Neural cell (in vitro differentiated cells): Measurements from ENCODE around the gene TMEM101. TPM values are rescaled to one million over a fixed set of nuclear protein-coding genes. Genes with fewer than 3 reads are reported as not detected.
"Not testable (repeated sequence)": the region's sequence is repeated elsewhere in the genome, so short reads cannot be mapped to it uniquely, and the experiment has no call there.

Source experiments
- H2AFZ ChIP-seq: fragments of 200-600, 300-800 bp; sonication (generic), shearing (Covaris generic); 2 replicates; pipeline ENCODE4 v1.6.0; 2014; ENCODE audit warnings: low read depth, mild to moderate bottlenecking, antibody characterized with exemption, low read length, moderate library complexity
- H3F3A ChIP-seq: fragments of 200-600 bp; shearing (Covaris generic); 2 replicates; pipeline ENCODE4 v1.6.1; 2016; ENCODE audit warnings: mild to moderate bottlenecking, moderate library complexity, mixed read lengths, antibody characterized with exemption, low read length; ENCODE audit not compliant: insufficient read depth, poor library complexity, severe bottlenecking
- H3K27ac ChIP-seq: fragments of 200-600, 300-800 bp; sonication (generic), shearing (Covaris generic); 2 replicates; pipeline ENCODE4 v1.5.1; 2014; ENCODE audit warnings: mild to moderate bottlenecking, low read length, moderate library complexity
- H3K27me3 ChIP-seq: fragments of 300-800, 200-600 bp; sonication (generic), shearing (Covaris generic); 2 replicates; pipeline ENCODE4 v1.6.0; 2014; ENCODE audit warnings: mild to moderate bottlenecking, low read depth, low read length, moderate library complexity; ENCODE audit not compliant: insufficient read depth
- H3K36me3 ChIP-seq: fragments of 300-800, 200-600 bp; sonication (generic), shearing (Covaris generic); 2 replicates; pipeline ENCODE4 v1.5.1; 2014; ENCODE audit warnings: mild to moderate bottlenecking, antibody characterized with exemption, low read length, moderate library complexity; ENCODE audit not compliant: insufficient read depth
- H3K4me2 ChIP-seq: fragments of 300-800, 200-600 bp; sonication (generic), shearing (Covaris generic); 2 replicates; pipeline ENCODE4 v1.6.0; 2014; ENCODE audit warnings: mild to moderate bottlenecking, low read length
- H3K4me3 ChIP-seq: fragments of 300-800, 200-600 bp; sonication (generic), shearing (Covaris generic); 2 replicates; pipeline ENCODE4 v1.5.1; 2014; ENCODE audit warnings: mild to moderate bottlenecking, low read length, moderate library complexity
- H3K79me2 ChIP-seq: fragments of 200-600 bp; shearing (Covaris generic); replicated peaks from 2 replicates; pipeline ENCODE4 v1.6.0; 2014; ENCODE audit warnings: mild to moderate bottlenecking, low read length, moderate library complexity; ENCODE audit not compliant: insufficient read depth
- H3K9ac ChIP-seq: fragments of 300-800, 200-600 bp; sonication (generic), shearing (Covaris generic); 2 replicates; pipeline ENCODE4 v1.6.1; 2016; ENCODE audit warnings: mild to moderate bottlenecking, low read length, mixed read lengths
- H3K9me2 ChIP-seq: fragments of 200-600 bp; shearing (Covaris generic); 2 replicates; pipeline ENCODE4 v1.6.1; 2016; ENCODE audit warnings: mild to moderate bottlenecking, low read length, mixed read lengths; ENCODE audit not compliant: insufficient read depth
- H3K9me3 ChIP-seq: fragments of 200-600, 300-800 bp; sonication (generic), shearing (Covaris generic); 2 replicates; pipeline ENCODE4 v1.6.1; 2016; ENCODE audit warnings: mild to moderate bottlenecking, mixed run types, low read length, moderate library complexity, mixed read lengths
- H4K20me1 ChIP-seq: fragments of 200-600 bp; shearing (Covaris generic); 2 replicates; pipeline ENCODE4 v1.6.1; 2016; ENCODE audit warnings: mild to moderate bottlenecking, mixed run types; ENCODE audit not compliant: insufficient read depth
- EP300 ChIP-seq: fragments of 450-650 bp; conservative IDR thresholded peaks from 2 replicates; pipeline ENCODE4 v1.6.1; 2014; ENCODE audit warnings: antibody characterized with exemption, mild to moderate bottlenecking, moderate library complexity; ENCODE audit not compliant: poor library complexity, severe bottlenecking
- EZH2 ChIP-seq: fragments of 200-600, 300-800 bp; shearing (Covaris generic), sonication (generic); IDR thresholded peaks from 2 replicates; pipeline ENCODE4 v1.6.1; 2014; ENCODE audit warnings: antibody characterized with exemption, low read length, borderline replicate concordance, mild to moderate bottlenecking; ENCODE audit not compliant: insufficient read depth, poor library complexity, severe bottlenecking
- MXI1 ChIP-seq: fragments of 450-650 bp; conservative IDR thresholded peaks from 2 replicates; pipeline ENCODE4 v1.6.1; 2014; ENCODE audit warnings: antibody characterized with exemption, mild to moderate bottlenecking; ENCODE audit not compliant: poor library complexity, severe bottlenecking
- POLR2AphosphoS5 ChIP-seq: IDR thresholded peaks from 2 replicates; pipeline ENCODE4 v1.6.1; 2012
- RAD21 ChIP-seq: fragments of 450-650 bp; conservative IDR thresholded peaks from 2 replicates; pipeline ENCODE4 v1.6.1; 2014; ENCODE audit warnings: antibody characterized with exemption, mild to moderate bottlenecking, moderate library complexity
- REST ChIP-seq: IDR thresholded peaks from 2 replicates; pipeline ENCODE4 v1.6.1; 2012; ENCODE audit warnings: borderline replicate concordance
- SMC3 ChIP-seq: fragments of 450-650 bp; conservative IDR thresholded peaks from 2 replicates; pipeline ENCODE4 v1.6.1; 2014; ENCODE audit warnings: antibody characterized with exemption, mild to moderate bottlenecking, moderate library complexity; ENCODE audit not compliant: poor library complexity
- TAF1 ChIP-seq: IDR thresholded peaks from 2 replicates; pipeline ENCODE4 v1.6.1; 2012; ENCODE audit warnings: low read depth
- polyA plus RNA-seq: library from polyadenylated mRNA; depleted of rRNA; stranded (reverse); fragments of >200 nt; gene quantifications from 2 replicates; pipeline ENCODE4 v1.2.3, GENCODE V29; 2014
- TF ChIP-seq, protein P1 (sequence below): fragments of 450-650 bp; IDR thresholded peaks from 2 replicates; pipeline ENCODE4 v1.5.1; 2014; ENCODE audit warnings: antibody characterized with exemption, mild to moderate bottlenecking, moderate library complexity; ENCODE audit not compliant: poor library complexity, severe bottlenecking

TMEM101 gene
- polyA plus RNA-seq, 1 donor from 2014 or later: 59.3 TPM

DNA sequence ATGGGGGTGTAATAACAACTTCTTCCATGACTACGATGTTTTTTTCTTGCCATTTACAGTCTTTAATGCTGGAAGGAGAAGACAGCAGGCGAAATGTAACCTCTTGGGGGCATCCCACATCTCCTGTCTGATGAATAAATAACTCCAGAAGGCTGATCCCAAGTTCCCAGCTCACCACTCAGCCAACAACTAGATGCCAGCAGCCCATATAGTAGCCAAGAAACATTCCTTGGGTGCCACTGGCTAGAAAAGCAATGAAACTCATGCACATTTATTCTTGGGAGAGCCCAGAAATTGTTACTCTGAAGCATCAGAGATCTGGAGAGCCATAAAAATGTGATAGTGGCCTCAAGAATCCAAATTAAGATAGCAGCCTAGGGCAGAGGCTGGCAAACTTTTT lies 22.7 kb upstream of the TMEM101 start:
- no peaks in the 10 kb centered on the region for H4K20me1 ChIP-seq
- TF ChIP-seq EZH2 (no peak), REST (no peak), TAF1 (no peak), POLR2AphosphoS5 (no peak), SMC3 (no peak)
- TF ChIP-seq, protein P1, sequence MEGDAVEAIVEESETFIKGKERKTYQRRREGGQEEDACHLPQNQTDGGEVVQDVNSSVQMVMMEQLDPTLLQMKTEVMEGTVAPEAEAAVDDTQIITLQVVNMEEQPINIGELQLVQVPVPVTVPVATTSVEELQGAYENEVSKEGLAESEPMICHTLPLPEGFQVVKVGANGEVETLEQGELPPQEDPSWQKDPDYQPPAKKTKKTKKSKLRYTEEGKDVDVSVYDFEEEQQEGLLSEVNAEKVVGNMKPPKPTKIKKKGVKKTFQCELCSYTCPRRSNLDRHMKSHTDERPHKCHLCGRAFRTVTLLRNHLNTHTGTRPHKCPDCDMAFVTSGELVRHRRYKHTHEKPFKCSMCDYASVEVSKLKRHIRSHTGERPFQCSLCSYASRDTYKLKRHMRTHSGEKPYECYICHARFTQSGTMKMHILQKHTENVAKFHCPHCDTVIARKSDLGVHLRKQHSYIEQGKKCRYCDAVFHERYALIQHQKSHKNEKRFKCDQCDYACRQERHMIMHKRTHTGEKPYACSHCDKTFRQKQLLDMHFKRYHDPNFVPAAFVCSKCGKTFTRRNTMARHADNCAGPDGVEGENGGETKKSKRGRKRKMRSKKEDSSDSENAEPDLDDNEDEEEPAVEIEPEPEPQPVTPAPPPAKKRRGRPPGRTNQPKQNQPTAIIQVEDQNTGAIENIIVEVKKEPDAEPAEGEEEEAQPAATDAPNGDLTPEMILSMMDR: no peak
- H3K9ac ChIP-seq: no peak overlapping the region
- no peak overlapping the region for H2AFZ ChIP-seq
- H3K4me2 ChIP-seq: no peak overlapping the region
- no peaks in the 10 kb centered on the region for H3K27me3 ChIP-seq
- H3K4me3 ChIP-seq: no peak overlapping the region
- H3K27ac ChIP-seq: no peak overlapping the region
- no peaks in the 10 kb centered on the region for H3K9me2 ChIP-seq
- H3K36me3 ChIP-seq: no peaks in the 10 kb centered on the region
- no peaks in the 10 kb centered on the region for H3F3A ChIP-seq
- H3K9me3 ChIP-seq: no peaks in the 10 kb centered on the region
- H3K79me2 ChIP-seq: peaks cover 8% of the 10 kb centered on the region

GRCh38 chr17:44034688-44035087 lies 19.9 kb upstream of the TMEM101 start:
- not testable (repeated sequence) for H3K9ac ChIP-seq, H3K4me3 ChIP-seq, H3K4me2 ChIP-seq, H4K20me1 ChIP-seq, H3K36me3 ChIP-seq, H2AFZ ChIP-seq, H3K27ac ChIP-seq, H3F3A ChIP-seq, H3K79me2 ChIP-seq, H3K27me3 ChIP-seq, H3K9me3 ChIP-seq, H3K9me2 ChIP-seq

- no peak for TF ChIP-seq MXI1
- TF ChIP-seq POLR2AphosphoS5: no peak
- TF ChIP-seq REST: no peak
- no peak for TF ChIP-seq TAF1
- TF ChIP-seq, protein P1: no peak
- no peak for TF ChIP-seq EP300
- TF ChIP-seq RAD21: no peak
- TF ChIP-seq SMC3: no peak
- TF ChIP-seq EZH2: no peak
- H3K4me2 ChIP-seq: no peak overlapping the region
- H3K4me3 ChIP-seq: no peak overlapping the region
- H3K9ac ChIP-seq: no peak overlapping the region
- no peaks in the 10 kb centered on the region for H3F3A ChIP-seq
- H3K79me2 ChIP-seq: no peaks in the 10 kb centered on the region
- no peaks in the 10 kb centered on the region for H3K36me3 ChIP-seq
- no peak overlapping the region for H2AFZ ChIP-seq
- H3K9me3 ChIP-seq: no peaks in the 10 kb centered on the region
- H3K27me3 ChIP-seq: no peaks in the 10 kb centered on the region
- H3K9me2 ChIP-seq: no peaks in the 10 kb centered on the region
- no peak overlapping the region for H3K27ac ChIP-seq
- no peaks in the 10 kb centered on the region for H4K20me1 ChIP-seq
These were observed 19.2 kb upstream of the TMEM101 start for GRCh38 chr17:44033861-44034408.
